H1 (cell line): ENCODE results near the gene FAAH. TPM values are rescaled to one million over a fixed set of nuclear protein-coding genes. Genes with fewer than 3 reads are reported as not detected.

Source experiments
- CTCF ChIA-PET: fragments of 300-600 bp; sonication (Branson Sonifier 250); formaldehyde crosslinking; loops from one replicate; lab custom pipeline; 2021; ENCODE audit not compliant: partially characterized antibody; lab: Charles Lee
- POLR2A ChIA-PET: fragments of 300-600 bp; sonication (Branson Sonifier 250); formaldehyde crosslinking; loops from one replicate; lab custom pipeline; 2021; ENCODE audit warnings: inconsistent platforms; ENCODE audit not compliant: partially characterized antibody; lab: Charles Lee
- DNase-seq, 2 experiments: peaks; one replicate each; pipeline versions ENCODE4 v3.0.0 to v3.0.0-alpha.2; 2010 to 2022; ENCODE audit warnings: low spot score in 2 of 2, low read depth in 1 of 2, mixed read lengths in 1 of 2
- FAIRE-seq: peaks from 2 replicates; lab custom pipeline; 2011; peaks lifted over from hg19 to GRCh38; lab: Jason Lieb, UNC
- H2AFZ ChIP-seq: 2 replicates; pipeline ENCODE4 v1.8.1; 2012; ENCODE audit warnings: low read length, inconsistent platforms
- H2AK5ac ChIP-seq: 2 replicates; pipeline ENCODE4 v1.6.1; 2013; ENCODE audit warnings: low read depth, low read length
- H2BK120ac ChIP-seq: replicated peaks from 2 replicates; pipeline ENCODE3; 2013; ENCODE audit warnings: low read depth, low read length, inconsistent platforms
- H2BK12ac ChIP-seq: 2 replicates; pipeline ENCODE4 v1.6.1; 2013; ENCODE audit warnings: low read depth, low read length
- H2BK15ac ChIP-seq: 2 replicates; pipeline ENCODE4 v1.6.1; 2013; ENCODE audit warnings: low read length
- H2BK20ac ChIP-seq: 2 replicates; pipeline ENCODE4 v1.6.1; 2013; ENCODE audit warnings: low read length
- H2BK5ac ChIP-seq: 2 replicates; pipeline ENCODE4 v1.6.1; 2013; ENCODE audit warnings: low read depth, low read length
- H3K14ac ChIP-seq: 2 replicates; pipeline ENCODE4 v1.6.1; 2013; ENCODE audit warnings: inconsistent platforms; ENCODE audit not compliant: insufficient read length
- H3K18ac ChIP-seq: 2 replicates; pipeline ENCODE4 v1.6.1; 2013; ENCODE audit warnings: low read length; ENCODE audit errors: extremely low read depth
- H3K23ac ChIP-seq: 2 replicates; pipeline ENCODE4 v1.6.1; 2013; ENCODE audit warnings: inconsistent platforms; ENCODE audit not compliant: insufficient read length
- H3K23me2 ChIP-seq: 2 replicates; pipeline ENCODE4 v1.6.1; 2013; ENCODE audit warnings: low read depth, low read length
- H3K27ac ChIP-seq: 2 replicates; pipeline ENCODE4 v1.6.1; 2011; ENCODE audit warnings: low read depth, low read length, inconsistent platforms
- H3K27me3 ChIP-seq, 4 experiments: replicated peaks in 1 of 4; 1 replicate in 1 of 4; 2 replicates in 3 of 4; pipeline versions ENCODE4 v1.6.1 to v1.8.1; 2011 to 2013; ENCODE audit warnings: low read length in 3 of 4, mild to moderate bottlenecking in 3 of 4, inconsistent platforms in 2 of 4, mixed read lengths in 2 of 4, moderate library complexity in 1 of 4; ENCODE audit not compliant: control insufficient read depth in 3 of 4, insufficient read depth in 3 of 4; ENCODE audit errors: extremely low read depth in 1 of 4
- H3K36me3 ChIP-seq, 4 experiments: 2 replicates each; pipeline versions ENCODE4 v1.6.1 to v1.8.1; 2011 to 2013; ENCODE audit warnings: mild to moderate bottlenecking in 4 of 4, low read length in 3 of 4, moderate library complexity in 2 of 4, control low read depth in 1 of 4, inconsistent platforms in 1 of 4; ENCODE audit not compliant: insufficient read depth in 4 of 4, control insufficient read depth in 2 of 4
- H3K4ac ChIP-seq: replicated peaks from 2 replicates; pipeline ENCODE3; 2013; ENCODE audit warnings: low read length, low read depth, mixed read lengths, inconsistent platforms; ENCODE audit not compliant: insufficient read length
- H3K4me1 ChIP-seq, 4 experiments: replicated peaks in 1 of 4; 1 replicate in 1 of 4; 2 replicates in 3 of 4; pipeline versions ENCODE4 v1.6.1 to v1.8.1; 2011 to 2013; ENCODE audit warnings: low read length in 3 of 4, inconsistent platforms in 2 of 4, mixed read lengths in 1 of 4; ENCODE audit not compliant: insufficient read depth in 4 of 4, control insufficient read depth in 3 of 4
- H3K4me2 ChIP-seq, 2 experiments: 2 replicates each; pipeline versions ENCODE4 v1.6.1 to v1.8.1; 2011 to 2013; ENCODE audit warnings: low read depth in 2 of 2, low read length in 2 of 2, control low read depth in 1 of 2, inconsistent platforms in 1 of 2, mild to moderate bottlenecking in 1 of 2; ENCODE audit not compliant: insufficient read depth in 1 of 2
- H3K4me3 ChIP-seq, 4 experiments: fragments of 200-600, 300-600 bp in 1 of 4; sonication (generic), shearing (Covaris generic), sonication (Bioruptor Twin) in 1 of 4; 2 replicates each; pipeline versions ENCODE4 v1.5.1 to v1.8.1; 2011 to 2016; ENCODE audit warnings: low read length in 4 of 4, low read depth in 3 of 4, control low read depth in 2 of 4, inconsistent platforms in 2 of 4, mild to moderate bottlenecking in 2 of 4, mixed read lengths in 1 of 4, moderate library complexity in 1 of 4; ENCODE audit not compliant: insufficient read depth in 2 of 4; ENCODE audit errors: extremely low read depth in 1 of 4
- H3K56ac ChIP-seq: replicated peaks from 2 replicates; pipeline ENCODE3; 2013; ENCODE audit warnings: low read depth, mild to moderate bottlenecking, mixed read lengths, low read length, inconsistent platforms; ENCODE audit not compliant: insufficient read length
- H3K79me1 ChIP-seq: 2 replicates; pipeline ENCODE4 v1.6.1; 2013; ENCODE audit warnings: low read depth, low read length, control low read depth
- H3K79me2 ChIP-seq, 2 experiments: 2 replicates each; pipeline versions ENCODE4 v1.6.1 to v1.8.1; 2012 to 2013; ENCODE audit warnings: low read length in 2 of 2, mild to moderate bottlenecking in 2 of 2, inconsistent platforms in 1 of 2; ENCODE audit not compliant: insufficient read depth in 2 of 2, control insufficient read depth in 1 of 2
- H3K9ac ChIP-seq, 4 experiments: replicated peaks in 1 of 4; 1 replicate in 1 of 4; 2 replicates in 3 of 4; pipeline versions ENCODE4 v1.6.1 to v1.8.1; 2011 to 2013; ENCODE audit warnings: low read depth in 3 of 4, low read length in 3 of 4, control low read depth in 2 of 4, mild to moderate bottlenecking in 2 of 4, moderate library complexity in 2 of 4, inconsistent platforms in 1 of 4; ENCODE audit errors: extremely low read depth in 1 of 4
- H3K9me3 ChIP-seq, 2 experiments: 2 replicates each; pipeline versions ENCODE4 v1.6.1 to v1.8.1; 2012 to 2013; ENCODE audit warnings: mild to moderate bottlenecking in 2 of 2, moderate library complexity in 2 of 2, control low read depth in 1 of 2, inconsistent platforms in 1 of 2, low read depth in 1 of 2, low read length in 1 of 2, mixed read lengths in 1 of 2; ENCODE audit not compliant: insufficient read depth in 2 of 2
- H4K20me1 ChIP-seq, 2 experiments: replicated peaks in 1 of 2; 2 replicates each; pipeline versions ENCODE3 to v1.8.1; 2011 to 2013; ENCODE audit warnings: inconsistent platforms in 2 of 2, low read length in 2 of 2, mild to moderate bottlenecking in 1 of 2; ENCODE audit not compliant: insufficient read depth in 2 of 2, control insufficient read depth in 1 of 2
- H4K5ac ChIP-seq: 2 replicates; pipeline ENCODE4 v1.6.1; 2013; ENCODE audit warnings: low read length, low read depth, mixed read lengths, inconsistent platforms; ENCODE audit not compliant: insufficient read length
- H4K8ac ChIP-seq: 2 replicates; pipeline ENCODE4 v1.8.0; 2013; ENCODE audit warnings: mild to moderate bottlenecking, moderate library complexity, low read length, inconsistent platforms; ENCODE audit not compliant: insufficient read depth; ENCODE audit errors: extremely low read depth
- H4K91ac ChIP-seq: replicated peaks from 2 replicates; pipeline ENCODE3; 2013; ENCODE audit warnings: low read length, mixed read lengths, inconsistent platforms; ENCODE audit not compliant: insufficient read length
- BRCA1 ChIP-seq: IDR thresholded peaks from 2 replicates; pipeline ENCODE4 v1.6.1; 2012; ENCODE audit warnings: low read depth, low read length, improper control_type of control experiment
- EGR1 ChIP-seq: IDR thresholded peaks from 2 replicates; pipeline ENCODE4 v1.6.1; 2011; ENCODE audit warnings: low read depth, low read length, borderline replicate concordance
- JUND ChIP-seq: IDR thresholded peaks from 2 replicates; pipeline ENCODE4 v1.6.1; 2011; ENCODE audit warnings: mild to moderate bottlenecking, improper control_type of control experiment, low read length
- RFX5 ChIP-seq: IDR thresholded peaks from 2 replicates; pipeline ENCODE4 v1.6.1; 2011; ENCODE audit warnings: low read depth, low read length, improper control_type of control experiment, borderline replicate concordance
- TAF1 ChIP-seq: IDR thresholded peaks from 2 replicates; pipeline ENCODE4 v1.6.1; 2011; ENCODE audit warnings: mild to moderate bottlenecking, low read depth, low read length
- WGBS, 2 experiments: shearing (Covaris generic) in 1 of 2; methylation state at CpG; one replicate each; pipeline versions ENCODE4 v1.1.6 to v1.1.7; 2013 to 2015; ENCODE audit warnings: low lambda C conversion rate in 2 of 2, mixed read lengths in 2 of 2, inconsistent platforms in 1 of 2, low coverage in 1 of 2, missing lambda C conversion rate in 1 of 2; ENCODE audit not compliant: insufficient replicate concordance in 2 of 2, insufficient coverage in 1 of 2, insufficient read length in 1 of 2; ENCODE audit errors: extremely low coverage in 1 of 2, missing lambda C conversion rate in 1 of 2; 5-methylcytosine and 5-hydroxymethylcytosine counted together
- polyA plus RNA-seq, 7 experiments: library from polyadenylated mRNA; depleted of rRNA in 3 of 7; stranded (reverse) in 5 of 7; unstranded in 2 of 7; fragments of >200 nt in 5 of 7; fragments of 200-250 nt in 2 of 7; gene quantifications; 1 replicate in 5 of 7; 2 replicates in 1 of 7; 4 replicates in 1 of 7; pipeline versions ENCODE4 v1.2.1 to v1.2.3, GENCODE V29; 2011 to 2013; ENCODE audit warnings: missing spikeins in 2 of 7, mixed read lengths in 2 of 7
- total RNA-seq: library from RNA; stranded (reverse); fragmentation: NEBNext Ultra II Directional; extraction: Animal tissue kit (Norgen Biotek cat#: 25700); gene quantifications from 2 replicates; pipeline ENCODE4 v1.2.1, GENCODE V29; 2021
- TF ChIP-seq, protein P1 (sequence below): IDR thresholded peaks from 2 replicates; pipeline ENCODE4 v1.6.1; 2012; ENCODE audit warnings: inconsistent platforms

Gene FAAH
- total and polyA plus RNA-seq, 2 of the 8 experiments (the other 6 are each of a cell fraction or from before 2014, with no cell fraction given): 41.2 to 47.3 TPM

- Histone ChIP-seq H3K36me3 (peaks cover 0 to 17% (median 1%) of the 10 kb centered on the region in 4 experiments; a peak in 4 of 8 replicates), H3K9ac (no peak overlapping the region), H4K8ac (no peak overlapping the region), H3K27ac (no peak overlapping the region), H3K4me3 (no peak overlapping the region), H3K27me3 (no peaks in the 10 kb centered on the region), H4K91ac (no peak overlapping the region), H2BK20ac (no peak overlapping the region), H3K18ac (no peak overlapping the region), H4K5ac (no peak overlapping the region), H2AK5ac (no peak overlapping the region), H3K79me2 (no peaks in the 10 kb centered on the region), H2BK12ac (no peak overlapping the region; the same call in 1 of the 2 replicates), H3K4me1 (no peaks in the 10 kb centered on the region), H2AFZ (no peak overlapping the region), H2BK5ac (no peak overlapping the region), H2BK120ac (no peak overlapping the region), H3K79me1 (no peaks in the 10 kb centered on the region), H3K23me2 (no peaks in the 10 kb centered on the region), H3K9me3 (no peaks in the 10 kb centered on the region), H3K4ac (no peak overlapping the region), H3K56ac (no peak overlapping the region), H4K20me1 (no peaks in the 10 kb centered on the region), H3K4me2 (no peak overlapping the region), H3K14ac (no peak overlapping the region), H3K23ac (no peak overlapping the region), H2BK15ac (no peak overlapping the region)
- no peak for DNase-seq
- ChIA-PET POLR2A (interaction anchor here (1.0 to 1.4 kb wide), 3 partner anchors 16 to 73 kb away, joined by 3 read pairs; no protein-coding TSS in a partner anchor), CTCF (no interaction called here)
- 94% methylated on average over 2 of the region's 2 CpGs; no CpG with 5 or more reads in 1 of the 2 experiments for WGBS, 2 experiments
- FAIRE-seq: no peak
- TF ChIP-seq, protein P1, sequence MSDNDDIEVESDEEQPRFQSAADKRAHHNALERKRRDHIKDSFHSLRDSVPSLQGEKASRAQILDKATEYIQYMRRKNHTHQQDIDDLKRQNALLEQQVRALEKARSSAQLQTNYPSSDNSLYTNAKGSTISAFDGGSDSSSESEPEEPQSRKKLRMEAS: no peak
- TF ChIP-seq BRCA1: no peak
- no peak for TF ChIP-seq EGR1
- no peak for TF ChIP-seq JUND
- no peak for TF ChIP-seq RFX5
- no peak for TF ChIP-seq TAF1
Observed at GRCh38 chr1:46368791-46369190, 25.3 kb upstream of the FAAH start.
